ENCODE measurements around the gene ANTXR1.
"Not testable (repeated sequence)": the region's sequence is repeated elsewhere in the genome, so short reads cannot be mapped to it uniquely, and the experiment has no call there.

Gene ANTXR1

GRCh38 chr2:69212238-69213028, 199.5 kb downstream of the ANTXR1 start:
- no peak for DNase-seq (ENCODE audit: low spot score)

- no peak for DNase-seq (ENCODE audit: low spot score)
Measured at GRCh38 chr2:69213201-69213600, 200.2 kb downstream of the ANTXR1 start.

- DNase-seq (ENCODE audit: low spot score), result no peak
Measured at GRCh38 chr2:69213782-69214181, 200.8 kb downstream of the ANTXR1 start.

DNA sequence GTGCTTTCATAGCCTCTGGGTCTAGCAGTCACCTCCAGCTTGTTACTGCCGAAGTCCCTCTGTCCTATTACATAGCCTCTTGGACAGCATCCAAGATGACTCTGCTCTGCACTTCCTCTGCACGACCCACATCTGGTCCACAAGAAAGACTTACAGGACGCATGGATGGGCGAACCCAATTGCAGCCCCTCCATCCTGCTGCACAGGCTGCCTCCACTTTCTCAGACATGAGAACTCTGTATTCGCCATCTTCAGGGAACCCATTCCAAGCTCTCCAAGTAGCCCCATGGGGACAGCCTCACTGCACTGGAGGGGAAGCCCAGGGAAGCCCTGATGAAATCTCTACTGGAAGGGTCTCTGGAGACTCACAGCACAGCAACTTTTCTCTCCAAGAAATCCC, 201.9 kb downstream of the ANTXR1 start:
- no peak for DNase-seq (ENCODE audit: low spot score)

DNA sequence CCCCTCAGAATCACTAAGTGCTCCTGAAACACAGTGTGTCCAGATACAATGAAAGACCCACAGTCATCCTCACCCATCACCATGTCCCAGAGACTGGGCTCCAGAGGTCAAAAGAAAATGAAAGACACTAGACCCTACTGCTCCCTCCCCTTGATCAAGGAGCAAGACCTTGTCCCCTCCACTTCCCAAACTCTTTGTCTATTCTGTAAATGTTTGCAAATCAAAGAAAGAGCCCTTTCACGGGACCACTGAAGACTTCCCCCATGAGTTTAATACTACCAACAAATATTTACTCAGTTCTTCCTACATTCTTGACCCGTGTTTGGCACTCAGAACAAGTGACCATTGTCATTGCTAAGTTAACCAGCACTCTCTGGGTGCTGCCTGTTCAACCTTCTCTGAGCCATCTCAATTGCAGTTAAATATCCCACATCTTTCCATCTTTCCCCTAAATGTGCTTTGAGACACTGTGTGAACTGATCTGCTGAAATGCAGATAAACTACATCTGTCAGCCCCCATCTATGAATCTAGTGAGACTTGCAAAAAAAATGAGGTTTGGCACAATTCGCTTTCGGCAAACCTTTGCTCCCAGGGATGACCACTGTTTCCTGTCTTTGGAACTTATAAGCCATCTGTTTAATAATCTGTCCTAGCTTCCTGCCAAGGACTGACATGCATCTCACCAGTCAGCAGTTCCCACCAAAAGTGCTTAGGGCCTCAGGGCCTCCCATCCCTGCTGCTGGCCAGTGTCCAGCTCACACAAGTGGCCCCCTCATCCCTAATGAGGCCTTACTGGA, 203.8 kb downstream of the ANTXR1 start:
- DNase-seq (ENCODE audit: low spot score), result peak; percentile 46

- DNase-seq (ENCODE audit: low spot score), result no peak
Measured at GRCh38 chr2:69217333-69218080, 204.5 kb downstream of the ANTXR1 start.

GRCh38 chr2:69221512-69221911, 208.5 kb downstream of the ANTXR1 start:
- no peak for DNase-seq (ENCODE audit: low spot score)

- DNase-seq (ENCODE audit: low spot score), result no peak
Measured at GRCh38 chr2:69221960-69222751, 209.2 kb downstream of the ANTXR1 start.

GRCh38 chr2:69222953-69223658, 210.1 kb downstream of the ANTXR1 start:
- DNase-seq (ENCODE audit: low spot score), result no peak

GRCh38 chr2:69223759-69224511, 211.0 kb downstream of the ANTXR1 start:
- no peak for DNase-seq (ENCODE audit: low spot score)

- DNase-seq (ENCODE audit: low spot score), result no peak
Measured at GRCh38 chr2:69224512-69224837, 211.5 kb downstream of the ANTXR1 start.

DNA sequence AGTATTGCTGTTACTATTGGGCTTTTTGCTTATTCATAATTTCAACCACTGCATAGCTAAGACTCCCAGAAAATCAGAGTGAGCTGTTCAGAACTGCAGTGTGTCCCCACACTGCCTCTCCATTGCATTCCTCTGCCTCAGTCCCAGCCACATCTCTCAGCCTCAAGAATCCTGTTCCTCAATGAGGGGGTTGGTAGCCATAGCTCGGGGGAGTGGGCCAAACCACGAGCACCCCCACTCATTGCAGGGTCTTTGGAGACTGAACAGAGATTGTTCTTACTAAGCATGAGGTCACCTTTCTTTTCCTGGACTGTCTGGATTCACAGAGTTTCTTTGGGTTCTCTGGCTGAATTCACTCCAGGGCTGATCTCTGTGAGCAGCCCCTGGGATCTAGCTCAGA, 213.0 kb downstream of the ANTXR1 start:
- DNase-seq (ENCODE audit: low spot score), result no peak

GRCh38 chr2:69226903-69227302, 213.9 kb downstream of the ANTXR1 start:
- DNase-seq (ENCODE audit: low spot score), result no peak

DNA sequence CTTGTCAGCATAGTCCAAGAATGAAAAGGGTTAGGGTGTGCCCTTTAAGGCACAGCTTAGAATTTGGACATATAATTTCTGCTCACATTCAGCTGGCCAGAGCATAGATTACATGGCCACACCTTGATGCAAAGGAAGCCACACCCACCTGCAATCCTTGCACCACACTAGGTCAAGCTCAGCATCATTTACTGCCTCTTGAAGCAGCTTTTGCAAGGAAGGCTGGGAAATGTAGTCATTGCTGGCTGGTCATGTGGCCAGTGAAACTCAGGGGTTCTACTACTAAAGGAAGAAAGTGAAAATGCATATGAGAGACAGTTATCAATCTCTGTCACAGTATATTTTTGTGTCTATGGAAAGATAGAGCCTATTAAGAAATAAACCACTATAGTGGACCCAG, 214.7 kb downstream of the ANTXR1 start:
- no peak for DNase-seq (ENCODE audit: low spot score)

- not testable (repeated sequence) for DNase-seq (ENCODE audit: low spot score)
Measured at GRCh38 chr2:69230946-69231345, 218.0 kb downstream of the ANTXR1 start.

- no peak for DNase-seq (ENCODE audit: low spot score)
Measured at GRCh38 chr2:69231612-69232277, 218.8 kb downstream of the ANTXR1 start.

- DNase-seq (ENCODE audit: low spot score), result not testable (repeated sequence)
Measured at GRCh38 chr2:69235835-69236234, 222.9 kb downstream of the ANTXR1 start.

- no peak for DNase-seq (ENCODE audit: low spot score)
Measured at GRCh38 chr2:69237070-69237670, 224.2 kb downstream of the ANTXR1 start.

DNA sequence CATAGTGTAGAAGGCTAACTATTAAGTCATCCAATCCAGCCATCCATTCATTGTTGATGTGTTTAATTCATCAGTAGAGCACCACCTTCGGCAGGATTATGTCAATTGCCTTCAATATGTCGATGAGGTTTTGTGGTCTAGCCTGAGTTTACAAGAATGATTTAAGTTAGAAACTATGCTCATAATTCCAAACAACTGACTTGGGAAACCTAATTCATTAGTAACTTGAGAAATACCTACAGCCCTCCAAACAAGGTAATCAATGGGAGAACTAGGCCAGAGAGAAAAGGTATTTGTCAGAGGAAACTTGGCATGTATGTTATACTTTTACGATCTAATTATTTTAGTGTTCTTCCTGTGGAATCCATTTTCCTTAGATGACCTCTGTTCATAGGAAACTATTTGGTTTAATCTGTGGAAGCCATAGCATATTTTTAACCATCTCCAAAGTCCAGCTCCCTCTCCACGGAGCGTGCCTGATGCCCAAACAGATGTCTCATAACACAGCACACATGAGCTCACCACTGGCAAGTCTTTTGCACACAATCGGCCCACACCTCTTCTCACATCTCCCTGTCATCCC, 225.6 kb downstream of the ANTXR1 start:
- DNase-seq (ENCODE audit: low spot score), result no peak
